Skin of body (tissue), 1 donor: ENCODE data around the gene MYO1A. TPM values are rescaled to one million over a fixed set of nuclear protein-coding genes. Genes with fewer than 3 reads are reported as not detected.

Experiments used
- total RNA-seq: library from RNA; depleted of rRNA; stranded (reverse); fragments of >200 nt; gene quantifications from one replicate; pipeline ENCODE4 v1.2.3, GENCODE V29; 2014

MYO1A gene
- total RNA-seq, 1 donor from 2014 or later, result 0.69 TPM

Other genes starting within 250 kb of the MYO1A start
- 7.1 TPM for gene SDR9C7, start 115.7 kb downstream of the MYO1A start, total RNA-seq
- 0.69 TPM for gene RDH16, start 92.5 kb downstream of the MYO1A start, total RNA-seq
- 4.8 TPM for gene ZBTB39, start 43.6 kb downstream of the MYO1A start, total RNA-seq
- not detected for gene TAC3, start 33.6 kb downstream of the MYO1A start, total RNA-seq
- gene NEMP1, start 28.7 kb upstream of the MYO1A start, total RNA-seq, result 12.5 TPM
- gene NAB2, start 39.0 kb upstream of the MYO1A start, total RNA-seq, result 35.7 TPM
- gene STAT6, start 61.2 kb upstream of the MYO1A start, total RNA-seq, result 82.7 TPM
- gene LRP1, start 78.4 kb upstream of the MYO1A start, total RNA-seq, result 149 TPM
- gene LRP1-AS, start 97.5 kb upstream of the MYO1A start, total RNA-seq, result not detected
- 6.6 TPM for gene NXPH4, start 166.7 kb upstream of the MYO1A start, total RNA-seq
- 48.8 TPM for gene SHMT2, start 179.6 kb upstream of the MYO1A start, total RNA-seq
- 20.2 TPM for gene STAC3, start 201.1 kb upstream of the MYO1A start, total RNA-seq